ENCODE data around the gene RBM33. TPM values are rescaled to one million over a fixed set of nuclear protein-coding genes. Genes with fewer than 3 reads are reported as not detected.
A peak's percentile ranks its signal among the peaks of the same experiment; 100 is the strongest.

Gene RBM33
- polyA plus RNA-seq, 1 experiment: 5.0 TPM

- POLR2A ChIA-PET: no interaction called here
Observed at GRCh38 chr7:155722118-155722517, 77.7 kb downstream of the RBM33 start.

GRCh38 chr7:155722936-155723335 lies 78.5 kb downstream of the RBM33 start:
- Histone ChIP-seq H3K27me3 (ENCODE audit: control insufficient read depth, insufficient read depth, low read length) (no peaks in the 10 kb centered on the region), H3K36me3 (ENCODE audit: control insufficient read depth, insufficient read depth, low read length) (0 out of 2 replicates have a peak, but pooled peaks cover 1% of the 10 kb centered on the region), H3K4me3 (ENCODE audit: low read depth, low read length) (no peak overlapping the region)
- no peak for TF ChIP-seq CTCF (IDR thresholded peaks at IDR 0.05; ENCODE audit: insufficient read depth, low read depth, low read length)
- ChIA-PET CTCF (no interaction called here), POLR2A (no interaction called here)
- no peak for DNase-seq (ENCODE audit: low read depth)

More at GRCh38 chr7:155722118-155722517, 77.7 kb downstream of the RBM33 start:
- no peaks in the 10 kb centered on the region for H3K27me3 ChIP-seq (ENCODE audit: control insufficient read depth, insufficient read depth, low read length)
- TF ChIP-seq CTCF (IDR thresholded peaks at IDR 0.05; ENCODE audit: insufficient read depth, low read depth, low read length): no peak
- H3K36me3 ChIP-seq (ENCODE audit: control insufficient read depth, insufficient read depth, low read length): 0 out of 2 replicates have a peak, but pooled peaks cover 1% of the 10 kb centered on the region
- no peak overlapping the region for H3K4me3 ChIP-seq (ENCODE audit: low read depth, low read length)
- CTCF ChIA-PET: no interaction called here
- no peak for DNase-seq (ENCODE audit: low read depth)

GRCh38 chr7:155724327-155725005 lies 80.0 kb downstream of the RBM33 start:
- no peak overlapping the region for H3K4me3 ChIP-seq (ENCODE audit: low read depth, low read length)
- ChIA-PET CTCF (interaction anchor here (0.6 to 1.5 kb wide), 3 partner anchors 9 to 343 kb away, joined by 3 to 4 read pairs (median 3); no protein-coding TSS in a partner anchor), POLR2A (no interaction called here)
- H3K36me3 ChIP-seq (ENCODE audit: control insufficient read depth, insufficient read depth, low read length): peaks cover 2% of the 10 kb centered on the region
- TF ChIP-seq CTCF (IDR thresholded peaks at IDR 0.05; ENCODE audit: insufficient read depth, low read depth, low read length): peak; percentile 22; the same call in 1 of the 2 replicates
- no peaks in the 10 kb centered on the region for H3K27me3 ChIP-seq (ENCODE audit: control insufficient read depth, insufficient read depth, low read length)
- DNase-seq (ENCODE audit: low read depth): no peak

GRCh38 chr7:155725006-155725355 lies 80.5 kb downstream of the RBM33 start:
- peaks cover 2% of the 10 kb centered on the region for H3K36me3 ChIP-seq (ENCODE audit: control insufficient read depth, insufficient read depth, low read length)
- POLR2A ChIA-PET: no interaction called here
- DNase-seq (ENCODE audit: low read depth): no peak
- CTCF ChIA-PET: interaction anchor here (0.6 to 1.5 kb wide), 3 partner anchors 8 to 343 kb away, joined by 3 to 4 read pairs (median 3); no protein-coding TSS in a partner anchor
- no peak for TF ChIP-seq CTCF (IDR thresholded peaks at IDR 0.05; ENCODE audit: insufficient read depth, low read depth, low read length)
- H3K4me3 ChIP-seq (ENCODE audit: low read depth, low read length): no peak overlapping the region
- H3K27me3 ChIP-seq (ENCODE audit: control insufficient read depth, insufficient read depth, low read length): no peaks in the 10 kb centered on the region

GRCh38 chr7:155727616-155728015 lies 83.2 kb downstream of the RBM33 start:
- ChIA-PET CTCF (interaction anchor here (0.6 to 1.4 kb wide), 3 partner anchors 97 to 129 kb away, joined by 3 to 10 read pairs (median 4); no protein-coding TSS in a partner anchor), POLR2A (no interaction called here)
- peaks cover 1% of the 10 kb centered on the region for H3K36me3 ChIP-seq (ENCODE audit: control insufficient read depth, insufficient read depth, low read length)
- DNase-seq (ENCODE audit: low read depth): no peak
- no peak overlapping the region for H3K4me3 ChIP-seq (ENCODE audit: low read depth, low read length)
- no peak for TF ChIP-seq CTCF (IDR thresholded peaks at IDR 0.05; ENCODE audit: insufficient read depth, low read depth, low read length)
- H3K27me3 ChIP-seq (ENCODE audit: control insufficient read depth, insufficient read depth, low read length): no peaks in the 10 kb centered on the region
